Ovary (tissue), 3 donors: ENCODE results near the gene REEP1.

Source experiments
- EP300 ChIP-seq: sonication (generic); formaldehyde crosslinking; IDR thresholded peaks from one replicate; pipeline ENCODE4 v1.6.1; 2017; ENCODE audit warnings: antibody characterized with exemption
- POLR2A ChIP-seq: fragments of 450-650 bp; IDR thresholded peaks from one replicate; pipeline ENCODE4 v1.6.1; 2017; ENCODE audit warnings: antibody characterized with exemption, mild to moderate bottlenecking, moderate library complexity
- TF ChIP-seq, protein P1 (sequence below), 3 donors: fragments of 450-650 bp in 2 of 3; fragments of 200-600 bp in 1 of 3; IDR thresholded peaks; one replicate each; pipeline versions ENCODE4 v1.5.1 to v1.8.0; 2016 to 2022; ENCODE audit warnings: antibody characterized with exemption in 3 of 3, mild to moderate bottlenecking in 1 of 3
- donor health status: DM: no; HTN: no; CAD: no.

DNA sequence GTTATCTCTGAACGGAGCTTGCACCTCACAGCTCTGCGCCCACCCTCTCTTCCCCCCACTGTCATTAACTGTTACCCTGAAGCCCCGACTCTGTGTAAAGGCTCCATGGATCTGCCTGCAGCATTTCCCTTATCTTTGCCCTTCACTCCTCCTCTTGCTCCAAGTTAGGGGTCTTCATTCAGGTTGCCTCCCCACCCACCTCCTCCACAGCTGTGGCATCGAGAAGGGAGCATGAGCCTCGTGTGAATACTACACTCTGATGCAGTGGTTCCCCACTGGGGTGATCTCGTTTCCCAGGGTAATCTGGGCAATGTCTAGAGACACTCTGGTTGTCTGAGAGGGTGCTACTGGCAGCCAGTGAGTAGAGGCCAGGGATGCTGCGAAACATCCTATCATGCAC is 51.4 kb downstream of the REEP1 start:
- TF ChIP-seq POLR2A, result no peak
- TF ChIP-seq, protein P1, sequence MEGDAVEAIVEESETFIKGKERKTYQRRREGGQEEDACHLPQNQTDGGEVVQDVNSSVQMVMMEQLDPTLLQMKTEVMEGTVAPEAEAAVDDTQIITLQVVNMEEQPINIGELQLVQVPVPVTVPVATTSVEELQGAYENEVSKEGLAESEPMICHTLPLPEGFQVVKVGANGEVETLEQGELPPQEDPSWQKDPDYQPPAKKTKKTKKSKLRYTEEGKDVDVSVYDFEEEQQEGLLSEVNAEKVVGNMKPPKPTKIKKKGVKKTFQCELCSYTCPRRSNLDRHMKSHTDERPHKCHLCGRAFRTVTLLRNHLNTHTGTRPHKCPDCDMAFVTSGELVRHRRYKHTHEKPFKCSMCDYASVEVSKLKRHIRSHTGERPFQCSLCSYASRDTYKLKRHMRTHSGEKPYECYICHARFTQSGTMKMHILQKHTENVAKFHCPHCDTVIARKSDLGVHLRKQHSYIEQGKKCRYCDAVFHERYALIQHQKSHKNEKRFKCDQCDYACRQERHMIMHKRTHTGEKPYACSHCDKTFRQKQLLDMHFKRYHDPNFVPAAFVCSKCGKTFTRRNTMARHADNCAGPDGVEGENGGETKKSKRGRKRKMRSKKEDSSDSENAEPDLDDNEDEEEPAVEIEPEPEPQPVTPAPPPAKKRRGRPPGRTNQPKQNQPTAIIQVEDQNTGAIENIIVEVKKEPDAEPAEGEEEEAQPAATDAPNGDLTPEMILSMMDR (IDR thresholded peaks at IDR 0.05), result no peak
- TF ChIP-seq EP300, result no peak
